Neuronal stem cell (in vitro differentiated cells): Measurements from ENCODE around the gene FOXP1.

ENCODE experiments used
- DNase-seq: peaks from one replicate; pipeline ENCODE4 v3.0.0-alpha.2; 2013; ENCODE audit warnings: low spot score
- H2AFZ ChIP-seq: one replicate; pipeline ENCODE4 v1.6.1; 2013; ENCODE audit warnings: mild to moderate bottlenecking, low read length, inconsistent platforms
- H2AK5ac ChIP-seq: 2 replicates; pipeline ENCODE4 v1.6.1; 2013; ENCODE audit warnings: low read depth, mild to moderate bottlenecking, inconsistent platforms, low read length, moderate library complexity, mixed read lengths
- H2BK120ac ChIP-seq: 2 replicates; pipeline ENCODE4 v1.6.1; 2013; ENCODE audit warnings: low read depth, mild to moderate bottlenecking, inconsistent platforms, low read length, moderate library complexity, mixed read lengths
- H2BK12ac ChIP-seq: one replicate; pipeline ENCODE4 v1.6.1; 2013; ENCODE audit warnings: low read length, inconsistent platforms
- H2BK15ac ChIP-seq: 2 replicates; pipeline ENCODE4 v1.6.1; 2013; ENCODE audit warnings: mild to moderate bottlenecking, low read length, inconsistent platforms, mixed read lengths
- H2BK5ac ChIP-seq: one replicate; pipeline ENCODE4 v1.6.1; 2013; ENCODE audit warnings: inconsistent platforms, mild to moderate bottlenecking, low read length, moderate library complexity
- H3K14ac ChIP-seq: one replicate; pipeline ENCODE4 v1.6.1; 2013; ENCODE audit warnings: low read length, inconsistent platforms
- H3K18ac ChIP-seq: 2 replicates; pipeline ENCODE4 v1.6.1; 2013; ENCODE audit warnings: low read length, inconsistent platforms
- H3K23ac ChIP-seq: 2 replicates; pipeline ENCODE4 v1.6.1; 2013; ENCODE audit warnings: low read depth, mild to moderate bottlenecking, mixed read lengths, low read length, inconsistent platforms; ENCODE audit not compliant: poor library complexity
- H3K27ac ChIP-seq: replicated peaks from 3 replicates; pipeline ENCODE4 v1.5.1; 2013; ENCODE audit warnings: low read length, inconsistent platforms
- H3K27me3 ChIP-seq, 3 experiments: 2 replicates each; pipeline ENCODE4 v1.6.1; 2013; ENCODE audit warnings: low read length in 3 of 3, mild to moderate bottlenecking in 2 of 3, inconsistent platforms in 1 of 3, low read depth in 1 of 3, mixed read lengths in 1 of 3, moderate library complexity in 1 of 3; ENCODE audit not compliant: control insufficient read depth in 3 of 3, insufficient read depth in 3 of 3
- H3K36me3 ChIP-seq, 2 donors: replicated peaks in 1 of 2; 2 replicates each; pipeline ENCODE4 v1.6.1; 2013; ENCODE audit warnings: low read length in 2 of 2; ENCODE audit not compliant: control insufficient read depth in 2 of 2, insufficient read depth in 2 of 2
- H3K4ac ChIP-seq: 2 replicates; pipeline ENCODE4 v1.6.1; 2013; ENCODE audit warnings: inconsistent platforms, mild to moderate bottlenecking, low read length, moderate library complexity
- H3K4me1 ChIP-seq, 2 donors: 1 replicate in 1 of 2; 2 replicates in 1 of 2; pipeline ENCODE4 v1.6.1; 2013; ENCODE audit warnings: low read length in 2 of 2, low read depth in 1 of 2; ENCODE audit not compliant: control insufficient read depth in 2 of 2, insufficient read depth in 1 of 2
- H3K4me2 ChIP-seq: one replicate; pipeline ENCODE4 v1.6.1; 2013; ENCODE audit warnings: mild to moderate bottlenecking, low read length, inconsistent platforms; ENCODE audit not compliant: insufficient read depth, poor library complexity, severe bottlenecking
- H3K4me3 ChIP-seq, 2 donors: 2 replicates each; pipeline ENCODE4 v1.5.1; 2013; ENCODE audit warnings: low read length in 2 of 2, mild to moderate bottlenecking in 2 of 2, inconsistent platforms in 1 of 2, moderate library complexity in 1 of 2
- H3K79me1 ChIP-seq: one replicate; pipeline ENCODE4 v1.6.1; 2013; ENCODE audit warnings: low read depth, mild to moderate bottlenecking, inconsistent platforms, low read length, moderate library complexity
- H3K9ac ChIP-seq: one replicate; pipeline ENCODE4 v1.6.1; 2013; ENCODE audit warnings: mild to moderate bottlenecking, low read depth, low read length, inconsistent platforms; ENCODE audit not compliant: poor library complexity
- H3K9me3 ChIP-seq, 2 donors: replicated peaks in 1 of 2; 2 replicates each; pipeline versions ENCODE3 to v1.6.1; 2013; ENCODE audit warnings: low read length in 2 of 2, mild to moderate bottlenecking in 2 of 2, inconsistent platforms in 1 of 2, low read depth in 1 of 2, mixed read lengths in 1 of 2, moderate library complexity in 1 of 2; ENCODE audit not compliant: control insufficient read depth in 2 of 2, insufficient read depth in 1 of 2
- H4K8ac ChIP-seq: one replicate; pipeline ENCODE4 v1.6.1; 2013; ENCODE audit warnings: low read depth, mild to moderate bottlenecking, inconsistent platforms, low read length, moderate library complexity
- H4K91ac ChIP-seq: one replicate; pipeline ENCODE4 v1.6.1; 2013; ENCODE audit warnings: low read length, low read depth, mild to moderate bottlenecking, inconsistent platforms; ENCODE audit not compliant: poor library complexity
- WGBS, 2 donors: extraction: QIAGEN DNeasy Blood & Tissue Kit; methylation state at CpG; one replicate each; pipeline ENCODE4 v1.1.7; 2013; ENCODE audit warnings: missing lambda C conversion rate in 2 of 2, mixed read lengths in 1 of 2; ENCODE audit not compliant: insufficient read length in 2 of 2, insufficient replicate concordance in 1 of 2; ENCODE audit errors: extremely low coverage in 2 of 2; 5-methylcytosine and 5-hydroxymethylcytosine counted together

The FOXP1 gene

DNA sequence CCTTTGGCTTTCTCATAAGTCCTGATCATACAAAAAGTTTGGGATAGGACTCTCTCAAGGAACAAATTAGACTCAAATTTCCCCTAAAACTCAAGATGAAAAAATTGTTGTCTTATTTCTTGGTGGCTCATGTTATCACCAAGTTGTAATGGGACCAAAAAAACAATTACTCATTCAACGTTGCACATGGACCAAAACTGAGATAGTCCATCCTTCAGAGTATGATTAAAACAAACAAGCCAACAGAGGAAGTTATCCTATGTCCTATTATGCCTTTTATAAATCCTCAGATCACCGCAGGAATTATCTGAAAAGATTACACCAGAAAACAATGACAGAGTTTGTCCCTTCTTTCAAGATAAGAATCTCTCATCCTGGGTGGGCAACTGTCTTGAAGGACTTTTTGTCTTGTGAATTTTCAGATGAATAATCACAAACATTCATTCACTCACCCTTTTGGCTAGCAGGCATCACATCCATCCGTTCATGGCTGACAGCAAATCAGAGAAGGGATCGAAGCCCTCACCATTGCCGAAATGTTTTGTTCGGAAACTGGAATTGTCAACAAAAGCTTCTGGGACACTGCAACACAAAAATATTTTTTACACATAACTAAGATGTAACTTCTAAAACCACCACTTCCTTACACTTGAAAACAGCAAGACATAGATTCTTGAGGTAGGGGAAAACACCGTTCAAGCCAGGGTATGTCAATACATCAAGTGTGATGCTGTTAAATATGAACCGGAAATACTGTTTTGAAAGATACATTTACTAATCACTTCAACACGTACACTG, 90.4 kb downstream of the FOXP1 start:
- Histone ChIP-seq H4K91ac (no peak overlapping the region), H4K8ac (no peak overlapping the region), H2BK120ac (no peak overlapping the region), H3K14ac (no peak overlapping the region), H2AK5ac (no peak overlapping the region), H3K18ac (no peak overlapping the region), H3K36me3 (peaks cover 0 to 6% of the 10 kb centered on the region in 2 donors), H3K23ac (no peak overlapping the region), H2BK15ac (no peak overlapping the region), H3K4me1 (peaks cover 5 to 6% of the 10 kb centered on the region in 2 donors), H3K9me3 (peaks cover 7 to 15% of the 10 kb centered on the region in 2 donors), H2AFZ (no peak overlapping the region), H2BK12ac (no peak overlapping the region), H3K4ac (no peak overlapping the region), H3K4me2 (no peak overlapping the region), H3K79me1 (peaks cover 2% of the 10 kb centered on the region), H3K9ac (no peak overlapping the region), H2BK5ac (no peak overlapping the region), H3K27me3 (no peaks in the 10 kb centered on the region), H3K27ac (no peak overlapping the region), H3K4me3 (no peak overlapping the region)
- WGBS, 2 donors: no CpG with 5 or more reads among the region's 9 CpGs
- no peak for DNase-seq

DNA sequence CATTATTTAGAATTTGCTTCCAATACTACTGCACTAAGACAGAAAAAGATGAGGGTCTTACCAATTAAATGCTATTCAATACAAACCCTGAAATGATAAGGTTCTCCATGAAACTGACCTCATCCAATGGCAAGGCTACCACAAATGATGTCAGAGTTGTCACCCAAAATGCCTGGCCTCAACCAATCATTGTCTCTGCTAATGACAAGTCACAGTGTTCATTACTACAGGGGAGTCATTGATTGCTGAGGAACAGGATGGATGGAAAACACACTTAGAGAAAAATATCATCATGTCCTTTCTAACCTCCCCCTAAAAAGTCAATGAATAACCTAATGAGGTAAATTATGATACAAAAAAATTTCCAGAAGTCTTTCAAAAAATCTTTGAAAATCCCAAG, 91.0 kb downstream of the FOXP1 start:
- H2BK5ac ChIP-seq: no peak overlapping the region
- no peak overlapping the region for H3K9ac ChIP-seq
- no peak overlapping the region for H3K23ac ChIP-seq
- no peak for DNase-seq
- H3K36me3 ChIP-seq: peaks cover 0 to 6% of the 10 kb centered on the region in 2 donors
- no peaks in the 10 kb centered on the region for H3K27me3 ChIP-seq
- H3K4me3 ChIP-seq: no peak overlapping the region
- peaks cover 7 to 15% of the 10 kb centered on the region in 2 donors for H3K9me3 ChIP-seq
- H3K4ac ChIP-seq: no peak overlapping the region
- H2AFZ ChIP-seq: no peak overlapping the region
- H3K79me1 ChIP-seq: peaks cover 2% of the 10 kb centered on the region
- no peak overlapping the region for H4K91ac ChIP-seq
- no peak overlapping the region for H4K8ac ChIP-seq
- no peak overlapping the region for H3K14ac ChIP-seq
- no peak overlapping the region for H2BK120ac ChIP-seq
- H3K18ac ChIP-seq: no peak overlapping the region
- no peak overlapping the region for H2BK12ac ChIP-seq
- no peak overlapping the region for H3K27ac ChIP-seq
- no peak overlapping the region for H3K4me2 ChIP-seq
- no peak overlapping the region for H2AK5ac ChIP-seq
- no peak overlapping the region for H2BK15ac ChIP-seq
- H3K4me1 ChIP-seq: peaks cover 2 to 3% of the 10 kb centered on the region in 2 donors

DNA sequence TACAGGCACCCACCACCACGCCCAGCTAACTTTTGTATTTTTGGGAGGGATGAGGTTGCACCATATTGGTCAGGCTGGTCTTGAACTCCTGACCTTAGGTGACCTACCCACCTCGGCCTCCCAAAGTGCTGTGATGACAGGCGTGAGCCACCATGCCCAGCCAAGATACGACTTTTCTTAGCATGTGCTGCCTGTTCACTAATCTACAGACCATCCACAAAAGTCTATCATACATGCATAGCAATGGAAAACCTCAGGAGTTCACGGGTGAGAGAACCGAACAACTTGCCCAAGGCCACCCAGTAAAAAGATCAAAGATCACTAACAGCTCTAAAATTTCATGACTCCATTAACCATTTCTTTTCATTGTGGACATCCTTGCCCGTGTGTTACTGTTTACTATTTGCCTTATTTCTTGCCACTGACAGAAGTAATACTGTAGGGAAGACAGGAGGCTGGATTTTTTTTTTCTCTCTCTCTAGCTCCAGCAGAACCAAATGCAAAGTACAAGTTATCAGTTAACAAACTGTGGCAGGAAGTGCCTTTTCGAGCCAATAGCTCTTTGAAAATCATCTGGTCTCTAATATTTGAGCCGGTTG, 92.3 kb downstream of the FOXP1 start:
- Histone ChIP-seq H3K4me3 (no peak overlapping the region), H3K9me3 (peaks cover 7 to 15% of the 10 kb centered on the region in 2 donors), H2BK15ac (no peak overlapping the region), H2AK5ac (no peak overlapping the region), H2BK120ac (no peak overlapping the region), H3K27ac (no peak overlapping the region), H3K36me3 (peaks cover 0 to 6% of the 10 kb centered on the region in 2 donors), H2AFZ (no peak overlapping the region), H3K4me2 (no peak overlapping the region), H3K4me1 (no peaks in the 10 kb centered on the region), H2BK5ac (no peak overlapping the region), H3K14ac (no peak overlapping the region), H3K4ac (no peak overlapping the region), H3K18ac (no peak overlapping the region), H4K91ac (no peak overlapping the region), H2BK12ac (no peak overlapping the region), H3K23ac (no peak overlapping the region), H3K27me3 (no peaks in the 10 kb centered on the region), H3K9ac (no peak overlapping the region), H4K8ac (no peak overlapping the region), H3K79me1 (peaks cover 2% of the 10 kb centered on the region)
- no CpG with 5 or more reads among the region's 9 CpGs for whole genome bisulfite sequencing, 2 donors
- DNase-seq: no peak

DNA sequence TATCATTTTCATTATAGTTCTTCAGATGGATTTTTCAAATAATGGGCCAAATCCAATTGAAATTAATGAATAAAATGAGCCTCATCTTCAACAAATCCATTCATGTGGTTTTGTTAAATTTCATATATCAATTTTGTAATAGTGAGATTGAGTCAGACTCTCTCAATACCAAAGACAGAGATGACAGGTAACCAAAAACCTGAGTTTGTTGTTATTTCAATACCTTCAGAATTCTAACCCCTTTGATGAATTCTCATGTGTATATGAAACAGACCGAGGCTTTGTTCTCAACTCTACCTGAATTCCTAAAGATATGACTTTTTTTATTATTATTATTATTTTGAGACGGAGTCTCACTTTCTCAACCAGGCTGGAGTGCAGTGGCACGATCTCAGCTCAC, 92.8 kb downstream of the FOXP1 start:
- no peak for DNase-seq
- Histone ChIP-seq H3K4ac (no peak overlapping the region), H4K8ac (no peak overlapping the region), H2BK12ac (no peak overlapping the region), H3K18ac (no peak overlapping the region), H2AK5ac (no peak overlapping the region), H3K9ac (no peak overlapping the region), H2AFZ (no peak overlapping the region), H2BK15ac (no peak overlapping the region), H3K23ac (no peak overlapping the region), H2BK120ac (no peak overlapping the region), H3K4me2 (no peak overlapping the region), H3K36me3 (peaks cover 0 to 6% of the 10 kb centered on the region in 2 donors), H3K27ac (no peak overlapping the region), H3K4me3 (no peak overlapping the region), H3K4me1 (no peaks in the 10 kb centered on the region), H3K27me3 (no peaks in the 10 kb centered on the region), H3K9me3 (peaks cover 7 to 15% of the 10 kb centered on the region in 2 donors), H2BK5ac (no peak overlapping the region), H3K79me1 (peaks cover 2% of the 10 kb centered on the region), H3K14ac (no peak overlapping the region), H4K91ac (no peak overlapping the region)
- WGBS, 2 donors: no CpG with 5 or more reads among the region's 3 CpGs
